AG04450 (cell line): Measurements from ENCODE around the gene PARD3. TPM values are rescaled to one million over a fixed set of nuclear protein-coding genes. Genes with fewer than 3 reads are reported as not detected.

Experiments
- CTCF ChIA-PET: fragments of 300-600, 350-600 bp; formaldehyde crosslinking; extraction: SDS; loops from one replicate; lab custom pipeline; 2022; ENCODE audit warnings: antibody characterized with exemption, inconsistent platforms; lab: Charles Lee
- POLR2A ChIA-PET: fragments of 350-600 bp; formaldehyde crosslinking; extraction: SDS; loops from one replicate; lab custom pipeline; 2021; ENCODE audit warnings: antibody characterized with exemption, inconsistent platforms; lab: Yijun Ruan, JAX
- DNase-seq: peaks from one replicate; pipeline ENCODE4 v3.0.0-alpha.2; 2011; ENCODE audit warnings: low read depth, low spot score
- H3K27ac ChIP-seq: one replicate; pipeline ENCODE4 v1.5.1; 2012; ENCODE audit warnings: low read depth, low read length, control low read depth
- H3K27me3 ChIP-seq: one replicate; pipeline ENCODE4 v1.6.0; 2012; ENCODE audit warnings: low read length; ENCODE audit not compliant: control insufficient read depth, insufficient read depth
- H3K4me3 ChIP-seq: 2 replicates; pipeline ENCODE4 v1.5.1; 2011; ENCODE audit warnings: mild to moderate bottlenecking, low read depth, low read length, control low read depth
- H3K9me3 ChIP-seq: 2 replicates; pipeline ENCODE4 v1.5.1; 2012; ENCODE audit warnings: low read length; ENCODE audit not compliant: control insufficient read depth, insufficient read depth
- CTCF ChIP-seq: IDR thresholded peaks from 2 replicates; pipeline ENCODE4 v1.5.1; 2011; ENCODE audit warnings: low read depth, low read length, control low read depth, inconsistent platforms
- polyA plus RNA-seq: library from polyadenylated mRNA; depleted of rRNA; stranded (reverse); fragments of >200 nt; gene quantifications from 2 replicates; pipeline ENCODE4 v1.2.3, GENCODE V29; 2011

Gene PARD3
- polyA plus RNA-seq, 1 experiment = 43.1 TPM

- no peak for TF ChIP-seq CTCF
- no peak overlapping the region for H3K27ac ChIP-seq
- ChIA-PET CTCF (interaction anchor here (0.9 kb wide), 1 partner anchor 9 kb away, joined by 4 read pairs; no protein-coding TSS in a partner anchor), POLR2A (no interaction called here)
- DNase-seq = no peak
- H3K27me3 ChIP-seq = no peaks in the 10 kb centered on the region
- H3K4me3 ChIP-seq = no peak overlapping the region
- no peaks in the 10 kb centered on the region for H3K9me3 ChIP-seq
These were observed 673.9 kb downstream of the PARD3 start for GRCh38 chr10:34141032-34141680.

GRCh38 chr10:34139559-34139958, 675.5 kb downstream of the PARD3 start:
- peaks cover 3% of the 10 kb centered on the region for H3K27me3 ChIP-seq
- POLR2A ChIA-PET = no interaction called here

GRCh38 chr10:34137955-34138354, 677.1 kb downstream of the PARD3 start:
- CTCF ChIA-PET = no interaction called here
- Histone ChIP-seq H3K9me3 (peaks cover 1% of the 10 kb centered on the region; the same call in 1 of the 2 replicates), H3K27ac (no peak overlapping the region), H3K27me3 (peaks cover 3% of the 10 kb centered on the region), H3K4me3 (no peak overlapping the region)
- no peak for DNase-seq
- TF ChIP-seq CTCF = no peak
- POLR2A ChIA-PET = no interaction called here

More at GRCh38 chr10:34139559-34139958, 675.5 kb downstream of the PARD3 start:
- Histone ChIP-seq H3K27ac (no peak overlapping the region), H3K9me3 (no peaks in the 10 kb centered on the region), H3K4me3 (no peak overlapping the region)
- no peak for DNase-seq
- CTCF ChIA-PET = no interaction called here
- no peak for TF ChIP-seq CTCF

- H3K27ac ChIP-seq = no peak overlapping the region
- H3K4me3 ChIP-seq = no peak overlapping the region
- no peak for DNase-seq
- ChIA-PET POLR2A (no interaction called here), CTCF (no interaction called here)
- peaks cover 3% of the 10 kb centered on the region for H3K27me3 ChIP-seq
- no peak for TF ChIP-seq CTCF
- peaks cover 3% of the 10 kb centered on the region; the same call in 1 of the 2 replicates for H3K9me3 ChIP-seq
These were observed 677.9 kb downstream of the PARD3 start for GRCh38 chr10:34137201-34137600.

GRCh38 chr10:34135515-34135914, 679.6 kb downstream of the PARD3 start:
- Histone ChIP-seq H3K9me3 (peaks cover 3% of the 10 kb centered on the region; the same call in 1 of the 2 replicates), H3K27ac (no peak overlapping the region), H3K27me3 (peaks cover 3% of the 10 kb centered on the region), H3K4me3 (no peak overlapping the region)
- CTCF ChIA-PET = no interaction called here
- POLR2A ChIA-PET = no interaction called here
- DNase-seq = no peak
- no peak for TF ChIP-seq CTCF
